HCT116 (cell line): ENCODE data around the gene LRAT. TPM values are rescaled to one million over a fixed set of nuclear protein-coding genes. Genes with fewer than 3 reads are reported as not detected.

Experiments
- ATAC-seq: fragments of 200-7000 bp; cut with Tn5 transposase; 2 replicates; pipeline ENCODE4 v1.9.1; 2020; ENCODE audit warnings: mild to moderate bottlenecking, moderate library complexity
- BruUV-seq: library from RNA; stranded (reverse); fragments of 400-500 nt; replicated peaks from 2 replicates; lab custom pipeline; 2021; lab: Mats Ljungman, UMichigan
- CTCF ChIA-PET: fragments of 300-600 bp; sonication (Branson Sonifier 250); formaldehyde crosslinking; loops from one replicate; lab custom pipeline; 2021; ENCODE audit warnings: antibody characterized with exemption; lab: Charles Lee
- POLR2A ChIA-PET: fragments of 300-600, 350-600 bp; sonication (Branson Sonifier 250); formaldehyde crosslinking; loops from one replicate; lab custom pipeline; 2021; ENCODE audit warnings: antibody characterized with exemption; lab: Charles Lee
- RAD21 ChIA-PET, 2 experiments: fragments of 300-600 bp; sonication (Branson Sonifier 250); formaldehyde crosslinking; loops; one replicate each; lab custom pipeline; 2023; ENCODE audit warnings: low total read pairs in 2 of 2; ENCODE audit not compliant: uncharacterized antibody in 2 of 2, unreplicated experiment in 2 of 2, low non-redundant PET in 1 of 2; lab: Charles Lee
- DNase-seq: peaks from one replicate; pipeline ENCODE4 v3.0.0-alpha.2; 2010; ENCODE audit warnings: low read depth, low spot score
- H2AFZ ChIP-seq: fragments of 200-600 bp; shearing (Covaris generic), sonication (generic); 2 replicates; pipeline ENCODE4 v1.6.1; 2017; ENCODE audit warnings: low read depth, mixed run types, mixed read lengths, antibody characterized with exemption, low read length; ENCODE audit not compliant: poor library complexity, severe bottlenecking
- H3K27ac ChIP-seq: 2 replicates; pipeline ENCODE4 v1.5.1; 2012; ENCODE audit warnings: low read depth, low read length
- H3K27me3 ChIP-seq: fragments of 200-600 bp; sonication (generic); 2 replicates; pipeline ENCODE4 v1.6.1; 2016; ENCODE audit warnings: mixed run types, low read length, mixed read lengths; ENCODE audit not compliant: insufficient read depth
- H3K36me3 ChIP-seq, 2 experiments: fragments of 200-500 bp in 1 of 2; fragments of 200-600 bp in 1 of 2; sonication (Bioruptor generic) in 1 of 2; sonication (generic) in 1 of 2; 2 replicates each; pipeline versions ENCODE4 v1.5.1 to v1.6.1; 2014 to 2016; ENCODE audit warnings: low read length in 2 of 2, inconsistent platforms in 1 of 2, mixed read lengths in 1 of 2, mixed run types in 1 of 2; ENCODE audit not compliant: insufficient read depth in 2 of 2, control insufficient read depth in 1 of 2
- H3K4me1 ChIP-seq, 2 experiments: fragments of 200-600 bp in 1 of 2; sonication (generic) in 1 of 2; 2 replicates each; pipeline versions ENCODE4 v1.5.1 to v1.6.1; 2012 to 2017; ENCODE audit warnings: low read length in 2 of 2, inconsistent platforms in 1 of 2, mild to moderate bottlenecking in 1 of 2, mixed read lengths in 1 of 2, mixed run types in 1 of 2, moderate library complexity in 1 of 2; ENCODE audit not compliant: insufficient read depth in 2 of 2, control insufficient read depth in 1 of 2
- H3K4me2 ChIP-seq: fragments of 200-600 bp; sonication (generic); 2 replicates; pipeline ENCODE4 v1.6.1; 2017; ENCODE audit warnings: mixed run types, low read length, mixed read lengths
- H3K4me3 ChIP-seq, 2 experiments: fragments of 200-600 bp in 1 of 2; sonication (generic) in 1 of 2; replicated peaks in 1 of 2; 2 replicates each; pipeline ENCODE4 v1.5.1; 2011 to 2016; ENCODE audit warnings: low read length in 2 of 2, control low read depth in 1 of 2, low read depth in 1 of 2, mild to moderate bottlenecking in 1 of 2, mixed read lengths in 1 of 2, mixed run types in 1 of 2
- H3K79me2 ChIP-seq: fragments of 200-600 bp; sonication (generic); 2 replicates; pipeline ENCODE4 v1.6.1; 2017; ENCODE audit warnings: mild to moderate bottlenecking, mixed run types, low read length, moderate library complexity, mixed read lengths; ENCODE audit not compliant: insufficient read depth
- H3K9ac ChIP-seq: fragments of 200-600 bp; sonication (generic); 2 replicates; pipeline ENCODE4 v1.6.1; 2016; ENCODE audit warnings: low read length, mixed read lengths
- H3K9me2 ChIP-seq: fragments of 200-600 bp; sonication (generic), shearing (Covaris generic); 2 replicates; pipeline ENCODE4 v1.6.1; 2017; ENCODE audit warnings: mixed run types, mild to moderate bottlenecking, moderate library complexity; ENCODE audit not compliant: insufficient read depth
- H3K9me3 ChIP-seq, 2 experiments: fragments of 200-500 bp in 1 of 2; fragments of 200-600 bp in 1 of 2; sonication (Bioruptor generic) in 1 of 2; sonication (generic) in 1 of 2; 2 replicates each; pipeline ENCODE4 v1.6.1; 2014 to 2017; ENCODE audit warnings: low read length in 2 of 2, mixed read lengths in 2 of 2, inconsistent platforms in 1 of 2, low read depth in 1 of 2, mild to moderate bottlenecking in 1 of 2, mixed run types in 1 of 2, moderate library complexity in 1 of 2; ENCODE audit not compliant: control insufficient read depth in 1 of 2, insufficient read depth in 1 of 2
- H4K20me1 ChIP-seq: fragments of 200-600 bp; sonication (generic), shearing (Covaris generic); 2 replicates; pipeline ENCODE4 v1.6.1; 2017; ENCODE audit warnings: mixed run types, mild to moderate bottlenecking, moderate library complexity; ENCODE audit not compliant: insufficient read depth
- CBX3 ChIP-seq: IDR thresholded peaks from 2 replicates; pipeline ENCODE4 v1.6.1; 2012; ENCODE audit warnings: low read depth
- CEBPB ChIP-seq: IDR thresholded peaks from 2 replicates; pipeline ENCODE4 v1.6.1; 2012; ENCODE audit warnings: low read depth
- EZH2phosphoT487 ChIP-seq: fragments of 200-600 bp; IDR thresholded peaks from 2 replicates; pipeline ENCODE4 v1.6.1; 2018; ENCODE audit warnings: antibody characterized with exemption, borderline replicate concordance
- FOSL1 ChIP-seq: IDR thresholded peaks from 2 replicates; pipeline ENCODE4 v1.6.1; 2012; ENCODE audit warnings: low read depth
- POLR2A ChIP-seq: IDR thresholded peaks from 2 replicates; pipeline ENCODE4 v1.7.0; 2011; ENCODE audit warnings: borderline replicate concordance; ENCODE audit not compliant: insufficient read depth, insufficient read length; ENCODE audit errors: extremely low read depth
- RAD21 ChIP-seq: IDR thresholded peaks from 2 replicates; pipeline ENCODE4 v1.6.1; 2012; ENCODE audit warnings: low read depth, mild to moderate bottlenecking
- SP1 ChIP-seq: IDR thresholded peaks from 2 replicates; pipeline ENCODE4 v1.6.1; 2012; ENCODE audit warnings: low read depth
- SRF ChIP-seq: IDR thresholded peaks from 2 replicates; pipeline ENCODE4 v1.6.1; 2012; ENCODE audit warnings: low read depth
- TCF7L2 ChIP-seq: IDR thresholded peaks from 2 replicates; pipeline ENCODE4 v1.7.0; 2011; ENCODE audit warnings: borderline replicate concordance, inconsistent platforms; ENCODE audit not compliant: insufficient read depth, insufficient read length; ENCODE audit errors: extremely low read depth
- YY1 ChIP-seq: IDR thresholded peaks from 2 replicates; pipeline ENCODE4 v1.6.1; 2011; ENCODE audit warnings: low read length, low read depth, moderate library complexity, mild to moderate bottlenecking; ENCODE audit not compliant: insufficient replicate concordance; ENCODE audit errors: extremely low read depth
- ZFX ChIP-seq: fragments of 450-650 bp; IDR thresholded peaks from 2 replicates; pipeline ENCODE4 v1.6.1; 2017
- ZNF274 ChIP-seq: fragments of 200-500 bp; sonication (Bioruptor generic); IDR thresholded peaks from 2 replicates; pipeline ENCODE4 v1.6.1; 2014; ENCODE audit warnings: mild to moderate bottlenecking, low read depth, low read length, inconsistent platforms
- intact Hi-C: fragments of 100-400 bp; cut with micrococcal nuclease; formaldehyde crosslinking; loops from 2 replicates; pipeline ENCODE4 v1.10.0; 2022
- total RNA-seq: library from RNA; stranded (reverse); gene quantifications from one replicate; pipeline ENCODE4 v1.2.1, GENCODE V29; 2021; ENCODE audit not compliant: unreplicated experiment
- TF ChIP-seq, protein P1 (sequence below): IDR thresholded peaks from 2 replicates; pipeline ENCODE4 v1.6.1; 2012; ENCODE audit warnings: low read depth
- TF ChIP-seq, protein P2 (sequence below): IDR thresholded peaks from 2 replicates; pipeline ENCODE4 v1.6.1; 2011; ENCODE audit warnings: mild to moderate bottlenecking, low read length, moderate library complexity; ENCODE audit not compliant: insufficient replicate concordance; ENCODE audit errors: extremely low read depth

LRAT gene
- total RNA-seq, 1 experiment from 2014 or later = 3.8 TPM

DNA sequence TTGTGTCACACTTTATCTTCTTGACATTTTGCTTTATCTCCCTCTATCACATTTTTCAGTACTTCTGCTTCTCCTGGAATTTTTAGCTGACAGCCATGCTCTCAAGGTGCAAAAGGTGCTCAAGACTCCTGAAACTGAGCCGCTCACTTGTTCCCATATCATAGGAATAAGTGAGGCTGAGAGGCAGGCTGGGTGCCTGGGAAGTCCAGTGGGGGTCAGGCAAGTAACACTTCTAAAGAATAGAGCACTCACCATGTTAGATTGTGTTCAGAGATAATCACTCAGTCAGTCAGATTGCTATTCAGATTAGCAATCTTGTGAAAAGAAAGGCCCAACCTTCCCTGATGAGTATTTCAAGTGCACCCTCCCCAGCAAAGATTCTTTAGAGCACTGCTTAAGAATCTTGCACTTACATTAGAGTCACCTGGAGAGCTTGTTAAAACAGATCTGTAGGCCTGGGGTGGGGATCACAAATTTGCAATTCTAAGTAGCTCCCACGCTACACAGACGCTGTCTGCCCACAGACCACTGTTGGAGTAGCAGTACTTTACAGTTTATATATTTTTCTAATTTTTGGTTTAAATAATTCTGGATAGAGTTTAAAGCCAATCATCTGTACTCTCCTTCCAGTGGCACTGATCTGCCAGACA, 23.1 kb upstream of the LRAT start:
- Histone ChIP-seq H4K20me1 (no peaks in the 10 kb centered on the region), H3K9me2 (no peaks in the 10 kb centered on the region), H3K9me3 (no peaks in the 10 kb centered on the region), H2AFZ (no peak overlapping the region), H3K36me3 (no peaks in the 10 kb centered on the region), H3K27me3 (no peaks in the 10 kb centered on the region)
- intact Hi-C loops = no loop called here
- RAD21 ChIA-PET = no interaction called here
- CTCF ChIA-PET = interaction anchor here (1.1 kb wide), 1 partner anchor 34 kb away, joined by 4 read pairs; no protein-coding TSS in a partner anchor
- POLR2A ChIA-PET = no interaction called here
- TF ChIP-seq POLR2A (no peak), RAD21 (0 out of 2 replicates have a peak, but pooled peaks have one; percentile 11)
- TF ChIP-seq, protein P1, sequence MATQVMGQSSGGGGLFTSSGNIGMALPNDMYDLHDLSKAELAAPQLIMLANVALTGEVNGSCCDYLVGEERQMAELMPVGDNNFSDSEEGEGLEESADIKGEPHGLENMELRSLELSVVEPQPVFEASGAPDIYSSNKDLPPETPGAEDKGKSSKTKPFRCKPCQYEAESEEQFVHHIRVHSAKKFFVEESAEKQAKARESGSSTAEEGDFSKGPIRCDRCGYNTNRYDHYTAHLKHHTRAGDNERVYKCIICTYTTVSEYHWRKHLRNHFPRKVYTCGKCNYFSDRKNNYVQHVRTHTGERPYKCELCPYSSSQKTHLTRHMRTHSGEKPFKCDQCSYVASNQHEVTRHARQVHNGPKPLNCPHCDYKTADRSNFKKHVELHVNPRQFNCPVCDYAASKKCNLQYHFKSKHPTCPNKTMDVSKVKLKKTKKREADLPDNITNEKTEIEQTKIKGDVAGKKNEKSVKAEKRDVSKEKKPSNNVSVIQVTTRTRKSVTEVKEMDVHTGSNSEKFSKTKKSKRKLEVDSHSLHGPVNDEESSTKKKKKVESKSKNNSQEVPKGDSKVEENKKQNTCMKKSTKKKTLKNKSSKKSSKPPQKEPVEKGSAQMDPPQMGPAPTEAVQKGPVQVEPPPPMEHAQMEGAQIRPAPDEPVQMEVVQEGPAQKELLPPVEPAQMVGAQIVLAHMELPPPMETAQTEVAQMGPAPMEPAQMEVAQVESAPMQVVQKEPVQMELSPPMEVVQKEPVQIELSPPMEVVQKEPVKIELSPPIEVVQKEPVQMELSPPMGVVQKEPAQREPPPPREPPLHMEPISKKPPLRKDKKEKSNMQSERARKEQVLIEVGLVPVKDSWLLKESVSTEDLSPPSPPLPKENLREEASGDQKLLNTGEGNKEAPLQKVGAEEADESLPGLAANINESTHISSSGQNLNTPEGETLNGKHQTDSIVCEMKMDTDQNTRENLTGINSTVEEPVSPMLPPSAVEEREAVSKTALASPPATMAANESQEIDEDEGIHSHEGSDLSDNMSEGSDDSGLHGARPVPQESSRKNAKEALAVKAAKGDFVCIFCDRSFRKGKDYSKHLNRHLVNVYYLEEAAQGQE = no peak
- TF ChIP-seq, all 23 proteins: peak for 1
- no peak for DNase-seq
- peak; percentile 53 for ATAC-seq
- peaks cover 4 to 35% of the 10 kb centered on the region in 2 experiments; a peak in 3 of 4 replicates for H3K4me1 ChIP-seq
- H3K4me2 ChIP-seq = 0 out of 2 replicates have a peak overlapping the region, but pooled peaks have one; percentile 2
- H3K9ac ChIP-seq = no peak overlapping the region
- H3K4me3 ChIP-seq = no peak overlapping the region
- H3K27ac ChIP-seq = no peak overlapping the region
- no peaks in the 10 kb centered on the region for H3K79me2 ChIP-seq
- BruUV-seq = TSS peak; percentile 76

DNA sequence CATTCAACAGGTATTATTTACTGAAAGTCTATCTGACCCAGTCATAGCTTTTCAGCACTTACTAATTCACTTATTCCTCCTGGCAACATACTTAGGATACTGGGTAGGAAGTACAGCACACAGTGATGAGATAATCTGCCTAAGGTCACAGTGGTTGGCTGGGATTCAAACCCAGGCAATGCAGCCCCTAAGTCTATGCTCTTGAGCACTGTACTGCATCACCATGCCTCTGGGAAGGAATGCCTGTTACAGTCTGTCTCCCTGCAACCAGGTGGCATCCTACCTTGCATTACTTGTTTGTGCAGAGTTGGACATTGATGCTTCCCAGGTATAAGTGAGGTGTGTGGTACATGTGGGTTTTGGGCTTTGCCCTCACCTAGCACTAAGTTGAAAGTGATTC, 21.5 kb upstream of the LRAT start:
- Histone ChIP-seq H3K4me3 (no peak overlapping the region), H3K79me2 (no peaks in the 10 kb centered on the region), H3K4me2 (no peak overlapping the region), H3K9me3 (no peaks in the 10 kb centered on the region), H3K27me3 (no peaks in the 10 kb centered on the region), H3K27ac (no peak overlapping the region), H3K36me3 (no peaks in the 10 kb centered on the region), H3K9me2 (no peaks in the 10 kb centered on the region), H3K9ac (no peak overlapping the region), H4K20me1 (no peaks in the 10 kb centered on the region), H3K4me1 (peaks cover 4 to 35% of the 10 kb centered on the region in 2 experiments; a peak in 3 of 4 replicates), H2AFZ (no peak overlapping the region)
- no peak for DNase-seq
- intact Hi-C loops = no loop called here
- no peak for TF ChIP-seq CBX3
- no peak for TF ChIP-seq TCF7L2
- TF ChIP-seq FOSL1 = no peak
- TF ChIP-seq RAD21 = no peak
- no peak for TF ChIP-seq EZH2phosphoT487
- no peak for TF ChIP-seq POLR2A
- no peak for TF ChIP-seq SRF
- TF ChIP-seq ZNF274 = no peak
- TF ChIP-seq SP1 = no peak
- TF ChIP-seq YY1 = no peak
- TF ChIP-seq, protein P2, sequence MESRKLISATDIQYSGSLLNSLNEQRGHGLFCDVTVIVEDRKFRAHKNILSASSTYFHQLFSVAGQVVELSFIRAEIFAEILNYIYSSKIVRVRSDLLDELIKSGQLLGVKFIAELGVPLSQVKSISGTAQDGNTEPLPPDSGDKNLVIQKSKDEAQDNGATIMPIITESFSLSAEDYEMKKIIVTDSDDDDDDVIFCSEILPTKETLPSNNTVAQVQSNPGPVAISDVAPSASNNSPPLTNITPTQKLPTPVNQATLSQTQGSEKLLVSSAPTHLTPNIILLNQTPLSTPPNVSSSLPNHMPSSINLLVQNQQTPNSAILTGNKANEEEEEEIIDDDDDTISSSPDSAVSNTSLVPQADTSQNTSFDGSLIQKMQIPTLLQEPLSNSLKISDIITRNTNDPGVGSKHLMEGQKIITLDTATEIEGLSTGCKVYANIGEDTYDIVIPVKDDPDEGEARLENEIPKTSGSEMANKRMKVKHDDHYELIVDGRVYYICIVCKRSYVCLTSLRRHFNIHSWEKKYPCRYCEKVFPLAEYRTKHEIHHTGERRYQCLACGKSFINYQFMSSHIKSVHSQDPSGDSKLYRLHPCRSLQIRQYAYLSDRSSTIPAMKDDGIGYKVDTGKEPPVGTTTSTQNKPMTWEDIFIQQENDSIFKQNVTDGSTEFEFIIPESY = no peak
- TF ChIP-seq CEBPB = no peak
- no peak for TF ChIP-seq ZFX
- no TSS peak for BruUV-seq
- peak; percentile 63 for ATAC-seq
- POLR2A ChIA-PET = interaction anchor here (2.9 kb wide), 1 partner anchor 22 kb away, joined by 8 read pairs; the partner anchor contains the start of gene LRAT
- CTCF ChIA-PET = interaction anchor here (1.1 kb wide), 1 partner anchor 8 kb away, joined by 3 read pairs; no protein-coding TSS in a partner anchor
- RAD21 ChIA-PET = no interaction called here
